Testis (tissue), 2 donors: ENCODE data around the gene CCDC82.

ENCODE experiments used
- CTCF ChIP-seq, 3 experiments: fragments of 450-650 bp in 2 of 3; fragments of 200-600 bp in 1 of 3; sonication (generic) in 1 of 3; IDR thresholded peaks; one replicate each; pipeline ENCODE4 v1.5.1; 2016 to 2019; ENCODE audit warnings: antibody characterized with exemption in 3 of 3, mild to moderate bottlenecking in 2 of 3, moderate library complexity in 1 of 3
- POLR2A ChIP-seq: fragments of 450-650 bp; IDR thresholded peaks from one replicate; pipeline ENCODE4 v1.6.1; 2017; ENCODE audit warnings: antibody characterized with exemption, mild to moderate bottlenecking, moderate library complexity

DNA sequence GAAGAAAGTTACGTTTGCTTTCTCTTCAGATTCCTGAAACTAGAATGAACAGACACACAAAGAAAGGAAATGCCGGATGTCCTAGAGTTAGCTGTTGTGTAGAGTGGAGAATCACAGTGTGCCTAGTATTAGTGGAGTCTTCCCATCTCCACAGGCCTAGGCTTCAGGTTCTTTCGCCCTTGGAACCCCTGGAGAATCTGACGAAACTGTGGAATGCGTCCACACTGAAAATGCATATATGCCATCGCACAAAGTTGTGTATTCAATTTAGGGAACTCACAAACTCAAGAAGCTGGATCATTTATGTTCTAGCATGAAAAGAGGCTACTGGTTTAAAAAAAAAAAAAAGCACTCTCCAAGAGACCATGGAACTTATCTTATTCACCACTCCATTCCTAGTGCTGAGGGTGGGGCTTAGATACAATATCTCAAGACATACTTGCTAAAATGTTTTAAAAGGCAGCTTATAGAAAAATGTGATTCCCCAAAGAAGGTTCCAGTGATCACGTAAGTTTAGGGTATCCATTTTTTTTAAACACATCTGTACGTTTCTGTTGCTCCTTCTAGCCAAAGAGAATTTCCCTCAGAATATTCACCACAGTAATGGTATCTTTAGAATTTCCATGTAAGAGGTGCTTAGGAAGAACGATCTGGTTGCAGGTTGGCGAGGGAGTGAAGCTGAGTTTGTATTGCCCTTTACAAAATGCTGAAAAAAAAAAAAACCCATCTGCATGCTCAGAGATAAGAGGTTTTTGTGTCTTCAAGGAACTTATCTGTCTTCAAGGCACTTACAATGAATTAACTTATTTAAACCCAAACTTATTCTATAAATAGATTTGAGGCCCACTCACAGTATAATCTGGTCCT is 66.7 kb downstream of the CCDC82 start:
- TF ChIP-seq CTCF (IDR thresholded peaks at IDR 0.05) (no peak), POLR2A (no peak)
